HG03103 (cell line): ENCODE results near the gene FIGNL2.

Experiments
- ATAC-seq: cut with Tn5 transposase; IDR thresholded peaks from one replicate; pipeline ENCODE4 v1.9.1; 2021; ENCODE audit warnings: low read depth; ENCODE audit not compliant: unreplicated experiment

FIGNL2 gene

DNA sequence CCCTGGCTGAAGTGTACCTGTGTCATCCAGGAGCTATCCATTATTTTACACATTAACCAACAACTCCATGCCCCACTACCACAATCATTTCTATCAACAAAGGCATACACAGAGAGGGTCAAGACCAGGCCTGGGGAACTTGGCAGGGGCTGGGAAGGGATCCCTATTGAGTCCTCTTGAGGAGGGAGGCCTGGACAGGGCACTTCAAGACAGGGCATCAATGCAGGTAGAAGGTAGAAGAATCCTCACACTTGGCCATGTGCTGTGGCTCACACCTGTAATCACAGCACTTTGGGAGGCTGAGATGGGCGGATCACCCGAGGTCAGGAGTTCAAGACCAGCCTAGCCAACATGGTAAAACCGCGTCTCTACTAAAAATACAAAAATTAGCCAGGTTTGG, 26.0 kb upstream of the FIGNL2 start:
- no peak for ATAC-seq

GRCh38 chr12:51874000-51874399, 25.5 kb upstream of the FIGNL2 start:
- no peak for ATAC-seq

- no peak for ATAC-seq
These were observed 24.9 kb upstream of the FIGNL2 start for GRCh38 chr12:51873251-51873994.

GRCh38 chr12:51872689-51872981, 24.1 kb upstream of the FIGNL2 start:
- no peak for ATAC-seq

DNA sequence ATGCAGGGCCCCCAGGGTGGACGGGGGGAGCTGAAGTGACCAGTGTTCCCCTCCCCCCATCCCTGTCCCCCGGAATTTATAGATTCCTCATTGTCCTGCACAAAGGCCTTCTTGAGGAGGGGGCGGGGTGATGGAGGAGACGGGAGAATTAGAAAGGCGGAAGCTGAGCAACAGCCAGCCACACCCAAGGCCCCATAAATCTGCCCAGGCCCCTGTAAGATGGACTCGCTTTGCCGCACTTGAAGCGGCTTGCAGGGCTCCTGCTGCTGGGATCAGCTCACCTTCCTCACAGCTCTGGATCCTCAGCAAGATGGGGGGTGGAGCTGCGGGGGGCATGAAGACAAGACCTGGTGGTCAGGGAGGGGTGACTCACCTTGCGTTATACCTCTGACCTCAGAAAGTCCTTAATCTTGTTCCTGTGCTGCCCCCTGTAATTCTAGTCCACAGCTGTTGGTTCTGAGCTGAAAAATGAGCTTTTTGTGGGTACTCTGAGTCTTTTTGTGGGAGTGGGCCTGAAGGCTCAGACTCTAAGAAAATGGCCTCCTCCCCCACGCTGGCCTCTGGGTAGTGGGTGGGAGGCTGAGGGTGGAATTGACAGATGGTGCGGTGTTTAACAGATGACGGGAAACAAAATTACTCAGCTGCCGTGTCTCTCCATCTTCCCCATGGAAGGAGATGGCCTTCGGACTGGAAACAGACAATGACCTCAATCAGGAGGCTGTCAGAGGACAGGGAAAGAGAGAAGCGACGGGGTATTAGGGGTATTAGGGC, 23.6 kb upstream of the FIGNL2 start:
- ATAC-seq = no peak

- no peak for ATAC-seq
These were observed 22.6 kb upstream of the FIGNL2 start for GRCh38 chr12:51871126-51871525.

GRCh38 chr12:51870504-51870903, 22.0 kb upstream of the FIGNL2 start:
- ATAC-seq = no peak

- ATAC-seq = no peak
These were observed 21.4 kb upstream of the FIGNL2 start for GRCh38 chr12:51869931-51870330.

- no peak for ATAC-seq
These were observed 21.0 kb upstream of the FIGNL2 start for GRCh38 chr12:51869496-51869865.

- no peak for ATAC-seq
These were observed 20.4 kb upstream of the FIGNL2 start for GRCh38 chr12:51868821-51869495.

DNA sequence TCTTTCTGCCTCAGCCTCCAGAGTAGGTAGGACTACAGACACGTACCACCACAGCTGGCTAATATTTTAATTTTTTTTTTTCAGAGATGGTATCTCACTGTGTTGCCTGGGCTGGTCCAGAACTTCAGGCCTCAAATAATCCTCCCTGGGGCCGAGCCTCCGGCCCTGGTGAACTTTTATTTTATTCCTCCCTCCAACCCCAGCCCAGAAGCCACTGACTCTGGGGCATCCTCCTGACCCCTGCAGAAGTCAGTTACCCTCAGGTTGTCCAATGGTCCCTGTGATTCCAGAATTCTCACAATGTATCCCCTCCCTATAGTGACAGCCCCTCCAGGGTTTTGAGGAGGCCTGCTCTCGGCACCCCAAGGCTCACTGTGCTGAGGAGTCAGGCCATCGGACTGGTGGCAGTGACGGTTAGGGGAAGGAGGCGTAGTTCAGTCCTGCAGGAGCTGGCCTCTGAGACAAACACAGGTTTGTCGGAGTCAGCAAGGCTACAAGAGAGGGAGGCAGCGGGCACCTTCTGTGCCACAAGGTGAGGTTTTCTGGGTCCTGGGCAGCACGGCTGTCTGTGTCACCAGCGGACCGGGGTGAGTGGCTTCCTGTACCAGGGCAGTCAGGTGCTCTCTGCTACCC, 19.4 kb upstream of the FIGNL2 start:
- ATAC-seq = no peak

- ATAC-seq = no peak
These were observed 18.9 kb upstream of the FIGNL2 start for GRCh38 chr12:51867371-51867770.

DNA sequence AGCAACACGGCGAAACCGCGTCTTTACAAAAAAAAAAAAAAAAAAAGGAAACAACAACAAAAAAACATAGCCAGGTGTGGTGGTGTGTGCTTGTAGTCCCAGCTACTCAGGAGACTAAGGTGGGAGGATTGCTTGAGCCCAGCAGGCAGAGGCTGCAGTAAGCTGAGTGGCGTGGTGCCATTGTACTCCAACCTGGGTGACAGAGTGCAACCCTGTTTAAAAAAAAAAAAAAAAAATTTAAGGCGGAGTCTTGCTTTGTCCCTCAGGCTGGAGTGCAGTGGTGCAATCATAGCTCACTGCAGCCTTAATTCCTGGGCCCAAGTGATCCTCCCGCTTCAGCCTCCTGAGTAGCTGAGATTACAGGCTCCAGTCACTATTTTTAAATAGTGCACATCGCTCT, 18.2 kb upstream of the FIGNL2 start:
- no peak for ATAC-seq

DNA sequence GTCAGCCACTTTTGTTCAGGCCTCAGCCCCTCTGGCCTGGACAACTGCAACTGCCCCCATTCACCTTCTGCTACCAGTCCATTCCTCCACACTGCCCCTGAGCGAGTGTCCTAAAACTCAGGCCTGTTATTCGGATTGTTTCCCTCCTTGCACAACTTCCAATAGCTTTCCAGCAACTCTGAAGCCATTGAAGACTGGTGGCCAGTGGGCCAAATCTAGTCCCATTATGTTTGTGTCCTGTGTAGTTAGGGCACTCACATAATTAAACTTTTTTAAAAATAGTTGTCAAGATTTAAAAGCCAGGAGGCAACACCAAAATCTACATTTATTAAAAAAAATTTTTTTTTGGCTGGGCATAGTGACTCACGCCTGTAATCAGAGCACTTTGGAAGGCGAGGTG, 17.8 kb upstream of the FIGNL2 start:
- ATAC-seq = no peak

GRCh38 chr12:51865757-51866270, 17.3 kb upstream of the FIGNL2 start:
- no peak for ATAC-seq

DNA sequence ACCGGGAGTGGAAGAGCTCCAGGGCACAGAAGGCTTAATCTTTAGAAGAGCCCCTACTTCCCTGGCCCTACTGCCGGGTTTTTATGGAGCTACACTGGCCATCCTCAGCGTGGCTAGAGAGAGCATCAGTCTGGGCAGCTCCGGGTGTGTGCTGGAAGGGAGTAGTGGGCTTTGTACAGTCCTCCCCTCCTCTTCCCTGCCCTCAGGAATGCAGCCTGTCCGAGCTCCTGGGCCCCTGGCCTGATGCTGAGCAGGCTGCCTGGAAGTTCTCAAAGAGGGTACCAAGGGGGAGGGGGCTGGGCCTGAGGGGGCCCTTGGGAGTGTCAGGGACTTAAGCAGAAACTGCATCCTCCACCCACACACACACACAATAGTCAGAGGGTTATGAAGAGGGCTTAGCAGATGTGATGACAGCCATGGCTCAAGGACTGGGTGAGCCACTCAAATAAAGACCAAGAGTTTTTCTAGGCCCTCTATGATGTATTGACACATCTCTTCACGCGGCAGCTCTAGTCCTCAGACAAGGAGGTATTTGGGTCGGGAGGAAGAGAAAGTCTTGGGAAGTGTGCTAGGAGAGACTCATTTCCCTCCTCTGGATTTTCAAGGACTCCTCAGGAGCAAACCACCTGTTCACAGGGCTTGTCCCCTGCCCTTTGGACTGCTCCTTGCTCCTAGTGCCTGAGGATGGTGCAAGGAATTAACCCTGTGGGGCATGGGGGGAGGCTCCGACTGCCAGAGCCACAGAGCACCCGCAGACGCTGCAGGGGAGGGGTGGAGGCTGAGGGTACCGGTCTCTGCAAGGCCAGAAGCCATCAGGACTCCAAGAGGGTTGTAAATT, 16.5 kb upstream of the FIGNL2 start:
- ATAC-seq = no peak

DNA sequence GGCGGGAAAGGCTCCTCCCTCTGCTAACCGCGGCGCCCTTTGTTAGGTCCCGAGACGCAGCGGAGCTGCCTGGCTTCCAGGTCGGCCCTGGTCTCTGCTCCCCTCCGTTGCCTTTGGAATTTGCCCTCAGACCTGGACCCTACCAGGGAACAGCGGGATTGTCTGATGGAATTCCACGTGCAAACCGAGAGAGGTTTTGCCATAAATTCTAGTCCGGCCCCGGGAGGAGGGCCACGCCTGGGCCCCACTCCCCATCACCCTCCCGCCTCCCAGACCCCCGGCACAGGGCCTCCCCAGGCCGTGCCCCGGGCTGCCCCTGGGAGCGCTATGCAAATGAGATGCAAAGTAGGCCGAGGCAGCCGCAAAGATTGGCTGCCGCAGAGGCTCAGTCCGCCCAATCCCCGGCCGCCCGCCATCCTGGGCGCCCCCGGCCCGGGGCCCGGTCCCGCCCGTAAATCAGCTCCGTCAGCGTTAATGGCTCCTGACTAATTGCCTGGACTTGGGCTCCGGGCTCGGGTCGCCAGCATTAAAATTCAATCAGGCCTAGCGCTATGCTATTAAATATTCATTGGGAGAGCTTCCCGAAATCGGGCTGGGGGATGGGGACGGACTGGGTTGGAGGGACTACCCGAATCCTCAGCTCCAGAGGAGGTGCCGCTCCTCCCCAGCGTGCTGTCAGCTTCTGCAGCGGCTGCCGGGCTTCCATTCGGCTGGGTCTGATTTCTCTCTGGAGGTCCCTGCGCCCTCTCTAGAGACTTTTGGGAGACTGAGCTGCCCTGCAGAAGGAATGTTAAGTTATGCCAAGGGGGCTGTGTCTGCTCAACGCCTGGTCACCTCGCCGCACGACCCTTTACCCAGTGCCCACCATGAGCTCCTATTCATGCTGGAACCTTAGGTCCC, 15.7 kb upstream of the FIGNL2 start:
- no peak for ATAC-seq

DNA sequence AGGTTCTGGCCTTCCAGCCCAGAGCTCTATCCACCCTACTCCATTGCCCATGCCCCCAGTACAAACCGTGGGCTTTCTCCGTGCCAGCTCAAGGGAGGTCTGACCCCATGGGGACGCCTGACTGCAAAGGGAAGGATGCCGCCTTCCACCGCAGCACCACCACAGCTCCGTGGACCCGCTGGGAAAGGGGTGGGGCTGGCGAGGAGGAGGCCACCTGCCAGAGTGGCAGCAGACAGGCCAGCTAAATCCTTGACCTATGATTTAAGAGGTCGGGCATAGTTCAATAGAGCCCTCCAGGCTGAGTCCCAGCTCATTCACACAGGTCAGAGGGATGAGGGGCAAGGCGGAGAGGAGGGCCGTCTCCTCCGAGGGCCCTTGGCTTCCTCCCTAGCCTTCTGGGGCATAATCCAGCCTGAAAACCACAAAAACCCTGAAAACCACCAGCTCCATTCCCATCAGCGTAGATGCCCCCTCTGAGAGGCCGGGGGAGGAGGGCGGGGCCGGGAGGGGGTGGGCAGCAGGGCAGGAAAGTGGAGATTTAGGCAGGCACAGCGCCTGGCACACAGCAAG, 14.9 kb upstream of the FIGNL2 start:
- no peak for ATAC-seq

DNA sequence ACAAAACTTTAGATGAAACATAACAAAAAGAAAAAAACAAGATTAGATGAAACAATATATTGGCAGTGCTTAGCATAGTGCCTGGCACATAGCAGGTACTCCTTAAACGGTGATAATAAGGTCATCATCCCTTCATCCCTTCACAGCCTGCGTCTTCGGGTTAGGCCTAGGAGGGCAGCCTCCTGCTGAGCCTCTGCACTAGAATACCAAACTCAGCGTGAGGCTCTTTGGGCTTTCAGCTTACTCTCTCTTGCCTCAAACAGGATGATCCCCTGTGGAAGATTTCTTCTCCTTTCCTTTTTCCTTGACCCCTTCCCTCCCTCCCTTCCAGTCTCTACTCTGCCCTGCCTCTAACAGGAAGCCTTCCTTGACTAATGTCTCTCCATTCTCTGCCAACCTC, 14.4 kb upstream of the FIGNL2 start:
- ATAC-seq = no peak
